Testis (tissue), 2 donors: ENCODE data around the gene SNX10.

Experiments used
- CTCF ChIP-seq, 3 experiments: fragments of 450-650 bp in 2 of 3; fragments of 200-600 bp in 1 of 3; sonication (generic) in 1 of 3; IDR thresholded peaks; one replicate each; pipeline ENCODE4 v1.5.1; 2016 to 2019; ENCODE audit warnings: antibody characterized with exemption in 3 of 3, mild to moderate bottlenecking in 2 of 3, moderate library complexity in 1 of 3
- POLR2A ChIP-seq: fragments of 450-650 bp; IDR thresholded peaks from one replicate; pipeline ENCODE4 v1.6.1; 2017; ENCODE audit warnings: antibody characterized with exemption, mild to moderate bottlenecking, moderate library complexity

DNA sequence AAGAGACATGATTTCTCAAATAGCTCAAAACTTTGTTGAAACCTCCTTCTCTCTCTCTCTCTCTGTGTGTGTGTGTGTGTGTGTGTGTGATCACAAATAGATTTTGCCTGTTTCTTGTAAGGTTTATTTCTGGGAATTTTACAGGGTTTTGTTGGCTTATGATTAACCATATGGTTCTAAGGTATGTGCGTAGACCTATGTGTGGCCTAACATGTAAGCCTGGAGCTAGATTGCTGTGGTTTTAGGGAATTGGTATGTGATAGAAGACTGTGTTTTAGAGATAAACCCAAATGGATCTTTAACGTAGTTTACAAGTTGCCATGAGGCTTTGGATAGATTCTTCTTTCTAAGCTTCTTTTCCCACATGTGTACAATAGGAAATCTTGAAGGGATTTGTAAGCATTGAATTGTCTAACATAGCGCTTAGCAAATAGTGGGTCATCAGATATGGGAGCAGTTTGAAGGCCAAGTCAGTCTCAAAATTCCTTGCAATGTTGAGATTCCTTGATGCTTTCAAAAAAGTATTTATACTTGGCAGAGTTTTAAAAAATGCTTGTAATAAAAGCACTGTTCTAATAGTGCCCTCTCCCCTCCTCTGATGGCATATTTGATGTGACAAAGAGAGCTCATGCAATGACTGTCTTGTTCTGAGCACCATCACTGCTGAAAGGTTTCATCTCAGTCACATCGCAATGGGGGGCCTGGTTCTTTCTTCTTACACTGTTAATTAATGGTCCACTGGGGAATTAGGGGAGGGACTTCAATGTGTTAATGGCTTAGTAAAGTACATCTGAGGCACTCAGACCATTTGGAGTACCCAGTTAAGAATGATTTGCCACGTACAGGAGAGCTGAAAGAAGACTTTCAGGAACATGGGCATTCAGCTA lies 118.2 kb downstream of the SNX10 start:
- no peak for TF ChIP-seq CTCF (IDR thresholded peaks at IDR 0.05)
- no peak for TF ChIP-seq POLR2A
